HG02885 (cell line): ENCODE data around the gene ZNF816.
"Not testable (repeated sequence)": the region's sequence is repeated elsewhere in the genome, so short reads cannot be mapped to it uniquely, and the experiment has no call there.

Experiments
- ATAC-seq: cut with Tn5 transposase; IDR thresholded peaks from one replicate; pipeline ENCODE4 v1.9.1; 2021; ENCODE audit warnings: mild to moderate bottlenecking; ENCODE audit not compliant: unreplicated experiment, poor library complexity

The ZNF816 gene

GRCh38 chr19:52963247-52963618 is 552 bp upstream of the ZNF816 start:
- peak; percentile 17 for ATAC-seq

- no peak for ATAC-seq
Measured at GRCh38 chr19:52961981-52962380, 700 bp downstream of the ZNF816 start.

GRCh38 chr19:52959613-52960295 is 2.9 kb downstream of the ZNF816 start:
- ATAC-seq: no peak

GRCh38 chr19:52957591-52957990 is 5.1 kb downstream of the ZNF816 start:
- no peak for ATAC-seq

GRCh38 chr19:52956917-52957316 is 5.8 kb downstream of the ZNF816 start:
- no peak for ATAC-seq

GRCh38 chr19:52949422-52949821 is 13.3 kb downstream of the ZNF816 start:
- ATAC-seq: no peak

- no peak for ATAC-seq
Measured at GRCh38 chr19:52948025-52948770, 14.5 kb downstream of the ZNF816 start.

GRCh38 chr19:52946322-52947310 is 16.1 kb downstream of the ZNF816 start:
- no peak for ATAC-seq

- no peak for ATAC-seq
Measured at GRCh38 chr19:52945652-52946321, 16.9 kb downstream of the ZNF816 start.

- not testable (repeated sequence) for ATAC-seq
Measured at GRCh38 chr19:52944703-52945493, 17.8 kb downstream of the ZNF816 start.

- no peak for ATAC-seq
Measured at GRCh38 chr19:52943884-52944643, 18.6 kb downstream of the ZNF816 start.

GRCh38 chr19:52943134-52943883 is 19.4 kb downstream of the ZNF816 start:
- no peak for ATAC-seq

GRCh38 chr19:52942386-52943133 is 20.1 kb downstream of the ZNF816 start:
- peak; percentile 96 for ATAC-seq

- ATAC-seq: peak; percentile 32
Measured at GRCh38 chr19:52941941-52942385, 20.7 kb downstream of the ZNF816 start.

GRCh38 chr19:52941523-52941922 is 21.2 kb downstream of the ZNF816 start:
- not testable (repeated sequence) for ATAC-seq

- not testable (repeated sequence) for ATAC-seq
Measured at GRCh38 chr19:52940905-52941304, 21.8 kb downstream of the ZNF816 start.

- no peak for ATAC-seq
Measured at GRCh38 chr19:52938761-52939160, 23.9 kb downstream of the ZNF816 start.
